SKM-1 (cell line): ENCODE results near the gene EFNA4.

ENCODE experiments used
- DNase-seq: peaks from one replicate; lab custom pipeline; 2025; ENCODE audit not compliant: unreplicated experiment; lab: John Stamatoyannopoulos, UW

The EFNA4 gene

GRCh38 chr1:155051342-155051776 lies 12.2 kb upstream of the EFNA4 start:
- DNase-seq = no peak

DNA sequence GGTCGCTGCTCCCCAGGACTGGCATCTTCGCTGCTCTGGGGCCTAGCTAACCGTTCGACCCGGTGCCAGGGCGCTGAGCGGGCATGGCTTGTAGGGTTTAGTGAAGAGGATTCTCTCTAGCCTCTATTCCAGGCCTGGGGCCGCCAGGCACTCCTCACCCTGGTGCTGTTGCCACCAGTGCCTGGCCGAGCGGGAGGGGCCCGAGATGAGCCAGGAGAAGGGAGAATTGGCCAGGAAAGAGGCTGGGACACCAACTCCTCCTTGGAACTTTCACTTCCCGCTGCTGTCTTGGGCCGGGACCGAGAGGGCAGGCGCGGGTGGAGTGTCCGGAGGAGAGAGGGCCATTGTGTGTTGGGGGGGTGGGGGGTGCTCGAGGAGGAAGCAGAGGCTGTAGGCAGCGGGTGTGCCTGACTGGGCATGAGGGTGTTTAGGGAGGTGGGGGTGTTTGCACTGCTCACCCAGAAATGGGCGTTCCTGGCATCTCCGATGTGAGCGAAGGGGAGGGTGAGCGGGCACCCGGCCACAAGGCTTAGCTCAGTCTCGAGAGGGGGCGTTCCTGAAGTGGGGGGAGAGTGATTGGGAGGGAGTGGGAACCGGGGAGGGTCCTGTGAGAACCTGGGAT lies 11.7 kb upstream of the EFNA4 start:
- DNase-seq = peak; percentile 29

- DNase-seq = no peak
Measured at GRCh38 chr1:155052439-155053395, 10.8 kb upstream of the EFNA4 start.

DNA sequence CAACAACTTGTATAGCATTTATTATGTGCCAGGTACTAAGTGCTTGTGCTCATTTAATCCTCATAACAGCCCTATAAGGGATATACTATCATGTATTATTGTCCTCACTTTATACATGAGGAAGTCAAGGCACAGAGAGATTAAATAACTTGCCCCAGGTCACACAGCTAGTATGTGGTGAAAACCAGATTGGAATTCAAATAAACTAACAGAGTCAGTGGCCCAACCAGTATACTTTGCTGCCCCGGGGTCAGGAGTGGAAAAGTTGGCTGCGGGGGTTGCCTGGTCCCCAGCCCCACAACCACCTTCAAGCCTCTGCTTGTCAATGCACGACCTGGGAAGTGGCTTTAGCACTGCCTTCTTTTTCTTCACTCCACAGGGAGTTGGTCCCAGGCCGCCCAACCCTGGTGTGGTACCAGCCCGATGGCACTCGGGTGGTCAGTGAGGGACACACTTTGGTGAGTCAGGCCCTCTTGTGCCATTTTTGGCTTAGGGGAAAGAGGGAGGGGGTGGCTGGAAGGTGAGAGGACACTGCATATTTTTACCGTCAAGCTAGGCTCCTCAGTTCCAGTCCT lies 9.9 kb upstream of the EFNA4 start:
- DNase-seq = no peak

DNA sequence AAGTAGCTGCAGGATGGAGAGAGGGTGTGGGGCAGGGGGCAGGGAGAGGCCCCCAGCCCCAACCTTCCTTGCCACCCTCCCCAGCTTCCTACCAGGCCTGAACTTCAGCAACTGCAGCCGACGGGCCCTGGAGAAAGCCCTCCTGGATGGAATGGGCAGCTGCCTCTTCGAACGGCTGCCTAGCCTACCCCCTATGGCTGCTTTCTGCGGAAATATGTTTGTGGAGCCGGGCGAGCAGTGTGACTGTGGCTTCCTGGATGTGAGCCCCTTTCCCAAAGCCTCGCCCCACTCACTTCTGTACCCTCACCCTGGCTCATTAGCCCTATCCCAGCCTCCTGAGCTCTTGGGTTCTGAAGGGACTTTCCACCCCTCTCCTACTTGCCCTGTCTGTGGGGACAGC lies 6.4 kb upstream of the EFNA4 start:
- DNase-seq = no peak

GRCh38 chr1:155057788-155058211 lies 5.7 kb upstream of the EFNA4 start:
- no peak for DNase-seq

DNA sequence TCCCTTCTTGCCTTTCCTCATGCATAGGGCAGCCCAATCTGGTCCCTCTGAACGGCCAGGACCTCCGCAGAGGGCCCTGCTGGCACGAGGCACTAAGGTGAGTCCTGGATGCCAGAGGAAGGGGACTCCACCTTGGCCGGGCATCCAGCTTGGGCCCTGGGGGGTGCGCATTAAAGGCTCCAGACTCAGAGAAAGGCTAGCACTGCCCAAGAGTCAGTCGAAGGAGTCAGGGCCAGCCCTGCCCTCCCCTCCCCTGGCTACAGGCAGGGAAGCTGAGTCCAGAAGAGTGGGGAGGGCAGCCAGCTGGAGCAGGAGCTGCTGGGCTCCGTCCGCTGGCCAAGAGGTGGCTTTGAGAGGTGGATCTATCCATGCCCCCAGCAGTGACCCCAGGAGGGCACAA lies 2.8 kb upstream of the EFNA4 start:
- DNase-seq = no peak

GRCh38 chr1:155061381-155062150 lies 2.0 kb upstream of the EFNA4 start:
- DNase-seq = peak; percentile 70

GRCh38 chr1:155062151-155062686 lies 1.3 kb upstream of the EFNA4 start:
- DNase-seq = no peak

DNA sequence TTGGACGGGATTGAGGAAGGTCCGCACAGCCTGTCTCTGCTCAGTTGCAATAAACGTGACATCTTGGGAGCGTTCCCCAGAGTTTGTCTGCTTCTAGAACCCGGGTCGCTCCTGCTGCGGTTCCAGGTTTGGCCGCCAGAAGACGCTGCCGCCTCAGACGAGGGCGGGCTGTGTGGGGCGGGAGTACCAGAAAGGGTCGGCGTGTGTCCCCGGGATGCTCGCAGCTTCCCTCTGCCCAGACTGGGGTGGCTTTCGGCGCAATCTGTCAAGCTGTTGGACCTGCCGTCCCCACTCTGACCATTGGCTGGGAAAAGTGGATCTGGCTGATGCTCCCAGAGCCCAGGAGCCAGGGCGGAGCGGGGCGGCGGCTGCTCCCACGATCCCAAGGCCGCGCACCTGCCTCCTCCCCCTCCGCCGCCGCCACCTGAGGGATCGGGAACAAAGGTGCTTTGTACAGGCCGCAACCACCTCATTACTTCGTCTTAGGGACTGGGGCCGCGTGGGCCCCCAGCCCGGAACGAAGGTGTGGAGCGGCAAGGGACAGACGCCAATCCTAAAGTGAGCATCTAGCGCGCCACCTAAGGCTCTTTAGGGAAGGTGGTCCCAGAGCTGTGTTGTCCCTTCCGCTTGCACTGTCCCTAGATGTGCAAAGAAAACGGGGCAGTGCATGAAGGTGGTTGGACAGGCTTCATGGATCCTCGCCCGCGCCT lies 683 bp upstream of the EFNA4 start:
- no peak for DNase-seq

DNA sequence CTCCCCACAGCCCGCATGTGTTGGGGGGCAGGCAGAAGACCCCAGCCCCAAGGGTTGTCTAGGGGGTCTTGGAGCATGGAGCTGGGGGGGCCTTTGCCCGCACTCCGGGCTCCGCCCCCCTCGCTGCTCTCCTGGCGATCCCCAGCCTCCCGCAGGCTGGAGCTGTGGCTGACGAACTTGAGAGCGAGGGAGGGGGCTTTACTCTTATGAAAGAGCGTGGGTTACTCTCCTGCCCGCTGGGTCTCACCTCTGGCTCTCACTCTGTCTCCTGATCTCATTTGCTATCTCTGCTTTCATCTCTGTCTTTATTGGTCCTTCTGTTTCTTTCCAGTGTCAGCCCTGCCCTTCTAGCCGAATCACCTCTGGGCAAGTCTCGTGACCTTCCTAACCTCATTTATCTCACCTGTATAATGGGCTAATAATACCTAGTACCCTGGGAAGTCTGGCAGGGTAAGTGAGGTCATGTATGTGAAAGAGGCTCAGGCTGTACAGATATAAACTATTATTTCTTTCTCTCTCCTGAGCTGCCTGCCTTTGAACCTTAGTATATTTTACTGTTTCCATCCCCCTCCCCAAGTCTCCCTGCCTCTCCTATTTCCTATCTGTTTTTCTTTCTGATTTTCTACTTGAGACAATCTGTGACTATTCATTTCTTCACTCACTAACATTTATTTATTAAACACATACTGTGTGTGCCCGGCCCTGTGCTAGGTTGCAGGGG lies 731 bp downstream of the EFNA4 start:
- no peak for DNase-seq

DNA sequence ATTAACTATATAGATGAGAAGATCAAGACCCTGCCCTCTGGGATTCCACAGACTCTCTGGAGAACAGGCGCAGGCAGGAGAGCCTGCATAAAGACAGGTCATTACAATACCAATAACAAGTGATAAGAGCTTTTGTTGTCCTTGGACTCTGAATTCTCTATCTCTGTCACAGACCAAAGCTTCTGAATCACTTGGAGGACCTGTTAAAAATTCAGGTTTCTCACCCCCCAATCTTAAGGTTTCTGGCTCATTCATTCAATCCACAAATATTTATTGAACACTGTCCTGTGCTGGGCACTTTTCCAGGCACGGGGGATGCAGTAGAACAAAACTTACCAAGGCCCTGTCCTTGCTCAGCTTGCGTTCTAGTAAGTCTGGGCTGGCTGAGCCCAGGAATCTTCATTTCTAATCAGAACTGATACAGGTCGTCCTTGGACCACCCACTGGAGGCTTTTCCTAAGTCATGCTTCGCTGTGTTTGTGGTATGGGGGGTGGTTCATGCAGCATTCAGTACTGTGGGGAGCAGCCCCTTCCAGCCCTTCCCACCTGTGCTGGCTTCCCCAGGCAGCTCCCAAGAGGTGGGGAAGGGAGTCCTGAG lies 1.4 kb downstream of the EFNA4 start:
- DNase-seq = no peak

DNA sequence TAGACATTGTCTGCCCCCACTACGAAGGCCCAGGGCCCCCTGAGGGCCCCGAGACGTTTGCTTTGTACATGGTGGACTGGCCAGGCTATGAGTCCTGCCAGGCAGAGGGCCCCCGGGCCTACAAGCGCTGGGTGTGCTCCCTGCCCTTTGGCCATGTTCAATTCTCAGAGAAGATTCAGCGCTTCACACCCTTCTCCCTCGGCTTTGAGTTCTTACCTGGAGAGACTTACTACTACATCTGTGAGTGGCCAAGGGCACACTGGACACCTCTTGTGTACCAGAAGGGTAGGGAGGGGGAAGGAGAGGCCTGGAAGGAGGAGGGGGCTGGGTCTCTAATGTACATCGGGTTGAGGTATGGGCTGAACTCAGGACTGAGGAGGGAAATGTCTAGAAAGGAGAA lies 3.2 kb downstream of the EFNA4 start:
- no peak for DNase-seq

GRCh38 chr1:155068599-155068998 lies 5.1 kb downstream of the EFNA4 start:
- DNase-seq = no peak

- no peak for DNase-seq
Measured at GRCh38 chr1:155069551-155070157, 6.1 kb downstream of the EFNA4 start.

GRCh38 chr1:155070158-155070621 lies 6.7 kb downstream of the EFNA4 start:
- DNase-seq = no peak

DNA sequence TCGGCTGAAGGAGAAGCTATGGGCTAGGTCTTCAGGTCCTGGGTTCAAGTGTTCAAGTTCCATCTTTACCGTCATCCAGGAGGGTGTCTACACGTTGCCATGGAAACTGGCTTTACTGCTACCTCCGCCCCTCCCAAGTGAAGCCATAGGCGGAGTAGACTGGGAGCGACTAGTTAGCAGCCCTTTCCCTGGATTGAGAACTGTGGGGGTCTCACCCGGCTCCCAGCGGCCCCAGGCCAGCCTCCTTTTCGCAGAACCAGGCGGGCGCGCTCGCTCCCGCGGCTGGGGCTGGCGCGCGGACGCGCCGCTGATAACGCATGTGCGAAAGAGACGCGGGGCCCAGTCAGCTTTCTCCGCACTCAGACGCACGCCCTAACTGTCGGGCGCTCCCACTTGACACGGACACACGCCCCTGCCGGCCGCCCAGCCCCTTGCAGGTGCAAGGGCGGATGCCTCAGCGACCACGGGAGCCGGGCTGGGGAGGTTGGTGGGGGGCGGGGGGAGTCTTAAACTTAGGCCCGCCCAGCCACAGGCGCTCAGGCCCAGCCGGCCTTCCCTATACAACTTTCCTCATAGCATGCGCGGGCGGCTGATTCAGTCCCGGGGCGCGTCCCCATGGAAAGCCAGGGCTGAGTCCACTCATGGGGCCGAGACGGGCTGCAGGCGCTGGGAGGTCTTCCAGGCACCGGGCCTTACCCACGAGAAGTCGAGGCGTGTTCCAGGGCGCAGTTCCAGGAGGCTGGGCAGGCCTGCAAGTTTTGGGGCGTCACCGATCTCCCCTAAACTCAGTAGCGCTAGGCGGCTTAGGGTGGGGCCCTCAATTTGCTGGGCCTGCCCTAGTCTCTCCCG lies 7.4 kb downstream of the EFNA4 start:
- no peak for DNase-seq

- DNase-seq = no peak
Measured at GRCh38 chr1:155071701-155072100, 8.2 kb downstream of the EFNA4 start.
